GM06990 (cell line): ENCODE results near the gene KRT6C.

ENCODE experiments used
- DNase-seq: peaks from one replicate; pipeline ENCODE4 v3.0.0-alpha.2; 2011; ENCODE audit not compliant: insufficient read length; ENCODE audit errors: extremely low read depth
- H3K27me3 ChIP-seq: replicated peaks from 2 replicates; pipeline ENCODE4 v1.6.0; 2011; ENCODE audit warnings: low read length; ENCODE audit not compliant: control insufficient read depth, insufficient read depth
- H3K36me3 ChIP-seq: 2 replicates; pipeline ENCODE4 v1.5.1; 2011; ENCODE audit warnings: low read length; ENCODE audit not compliant: control insufficient read depth, insufficient read depth
- H3K4me3 ChIP-seq: replicated peaks from 2 replicates; pipeline ENCODE4 v1.5.1; 2011; ENCODE audit warnings: low read depth, mild to moderate bottlenecking, control low read depth, low read length
- CTCF ChIP-seq: IDR thresholded peaks from 2 replicates; pipeline ENCODE4 v1.5.1; 2011; ENCODE audit warnings: low read length, control low read depth, mild to moderate bottlenecking, inconsistent platforms; ENCODE audit not compliant: insufficient read depth, poor library complexity, severe bottlenecking

KRT6C gene

GRCh38 chr12:52474212-52474611 is 607 bp upstream of the KRT6C start:
- TF ChIP-seq CTCF: no peak
- Histone ChIP-seq H3K36me3 (no peaks in the 10 kb centered on the region), H3K4me3 (no peak overlapping the region), H3K27me3 (peaks cover under 1% of the 10 kb centered on the region; the same call in 1 of the 2 replicates)
- no peak for DNase-seq

- H3K27me3 ChIP-seq: peaks cover 1% of the 10 kb centered on the region; the same call in 1 of the 2 replicates
- TF ChIP-seq CTCF: no peak
- DNase-seq: no peak
- H3K4me3 ChIP-seq: no peak overlapping the region
- H3K36me3 ChIP-seq: no peaks in the 10 kb centered on the region
Observed at GRCh38 chr12:52469853-52470252, 3.8 kb downstream of the KRT6C start.

GRCh38 chr12:52464897-52465296 is 8.7 kb downstream of the KRT6C start:
- no peak for TF ChIP-seq CTCF
- no peaks in the 10 kb centered on the region for H3K36me3 ChIP-seq
- peaks cover 1% of the 10 kb centered on the region; the same call in 1 of the 2 replicates for H3K27me3 ChIP-seq
- H3K4me3 ChIP-seq: no peak overlapping the region
- DNase-seq: no peak

GRCh38 chr12:52461693-52462092 is 11.9 kb downstream of the KRT6C start:
- no peaks in the 10 kb centered on the region for H3K27me3 ChIP-seq
- no peak for DNase-seq
- TF ChIP-seq CTCF: no peak

GRCh38 chr12:52458861-52459260 is 14.7 kb downstream of the KRT6C start:
- Histone ChIP-seq H3K4me3 (no peak overlapping the region), H3K36me3 (no peaks in the 10 kb centered on the region), H3K27me3 (no peaks in the 10 kb centered on the region)
- TF ChIP-seq CTCF: no peak
- DNase-seq: no peak

More at GRCh38 chr12:52461693-52462092, 11.9 kb downstream of the KRT6C start:
- H3K4me3 ChIP-seq: no peak overlapping the region
- H3K36me3 ChIP-seq: no peaks in the 10 kb centered on the region

- no peak overlapping the region for H3K4me3 ChIP-seq
- TF ChIP-seq CTCF: no peak
- no peaks in the 10 kb centered on the region for H3K36me3 ChIP-seq
- DNase-seq: no peak
- H3K27me3 ChIP-seq: no peaks in the 10 kb centered on the region
Observed at GRCh38 chr12:52455821-52456220, 17.8 kb downstream of the KRT6C start.
